ENCODE results near the gene TRHDE.

DNA sequence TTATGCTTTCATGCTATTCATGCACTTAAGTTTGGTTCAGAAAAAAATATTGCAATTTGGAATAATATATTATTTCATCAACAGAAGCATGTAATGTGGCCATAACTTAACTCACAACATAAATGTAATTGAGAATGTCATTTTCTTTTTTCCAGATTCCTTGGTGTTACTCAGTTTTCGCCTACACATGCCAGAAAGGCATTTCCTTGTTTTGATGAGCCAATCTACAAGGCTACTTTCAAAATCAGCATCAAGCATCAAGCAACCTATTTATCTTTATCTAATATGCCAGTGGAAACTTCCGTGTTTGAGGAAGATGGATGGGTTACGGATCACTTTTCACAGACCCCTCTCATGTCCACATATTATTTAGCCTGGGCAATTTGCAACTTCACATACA lies 14.4 kb downstream of the TRHDE start:
- TF ChIP-seq, protein P1, sequence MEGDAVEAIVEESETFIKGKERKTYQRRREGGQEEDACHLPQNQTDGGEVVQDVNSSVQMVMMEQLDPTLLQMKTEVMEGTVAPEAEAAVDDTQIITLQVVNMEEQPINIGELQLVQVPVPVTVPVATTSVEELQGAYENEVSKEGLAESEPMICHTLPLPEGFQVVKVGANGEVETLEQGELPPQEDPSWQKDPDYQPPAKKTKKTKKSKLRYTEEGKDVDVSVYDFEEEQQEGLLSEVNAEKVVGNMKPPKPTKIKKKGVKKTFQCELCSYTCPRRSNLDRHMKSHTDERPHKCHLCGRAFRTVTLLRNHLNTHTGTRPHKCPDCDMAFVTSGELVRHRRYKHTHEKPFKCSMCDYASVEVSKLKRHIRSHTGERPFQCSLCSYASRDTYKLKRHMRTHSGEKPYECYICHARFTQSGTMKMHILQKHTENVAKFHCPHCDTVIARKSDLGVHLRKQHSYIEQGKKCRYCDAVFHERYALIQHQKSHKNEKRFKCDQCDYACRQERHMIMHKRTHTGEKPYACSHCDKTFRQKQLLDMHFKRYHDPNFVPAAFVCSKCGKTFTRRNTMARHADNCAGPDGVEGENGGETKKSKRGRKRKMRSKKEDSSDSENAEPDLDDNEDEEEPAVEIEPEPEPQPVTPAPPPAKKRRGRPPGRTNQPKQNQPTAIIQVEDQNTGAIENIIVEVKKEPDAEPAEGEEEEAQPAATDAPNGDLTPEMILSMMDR (IDR thresholded peaks at IDR 0.05), result no peak
- TF ChIP-seq POLR2A (IDR thresholded peaks at IDR 0.05), result no peak
